SK-N-DZ (cell line): ENCODE data around the gene MMP24OS.

Source experiments
- DNase-seq: peaks from one replicate; pipeline ENCODE4 v3.0.0-alpha.2; 2015; ENCODE audit warnings: low spot score

MMP24OS gene

GRCh38 chr20:35291654-35292503, 14.0 kb upstream of the MMP24OS start, which contains the start of gene FAM83C:
Gene FAM83C, minus strand, starts transcription at chr20:35292425. Its CDS starts 121 bp downstream, at chr20:35292304.
- DNase-seq, result no peak

GRCh38 chr20:35290887-35291417, 13.0 kb upstream of the MMP24OS start:
- DNase-seq, result no peak

- DNase-seq, result no peak
Measured at GRCh38 chr20:35290186-35290886, 12.4 kb upstream of the MMP24OS start.

- DNase-seq, result no peak
Measured at GRCh38 chr20:35288325-35289060, 10.6 kb upstream of the MMP24OS start.

- DNase-seq, result no peak
Measured at GRCh38 chr20:35287509-35288324, 9.8 kb upstream of the MMP24OS start.

GRCh38 chr20:35286899-35287508, 9.1 kb upstream of the MMP24OS start:
- DNase-seq, result no peak

- DNase-seq, result no peak
Measured at GRCh38 chr20:35286077-35286898, 8.4 kb upstream of the MMP24OS start.

- no peak for DNase-seq
Measured at GRCh38 chr20:35285806-35286076, 7.8 kb upstream of the MMP24OS start.

GRCh38 chr20:35284992-35285805, 7.3 kb upstream of the MMP24OS start:
- DNase-seq, result no peak

GRCh38 chr20:35284267-35284991, 6.5 kb upstream of the MMP24OS start, which contains the start of gene EIF6:
Gene EIF6, minus strand, starts transcription at chr20:35284772. Its CDS starts 285 bp downstream, at chr20:35284487.
- DNase-seq, result peak; percentile 94

- DNase-seq, result no peak
Measured at GRCh38 chr20:35283441-35284266, 5.7 kb upstream of the MMP24OS start.

GRCh38 chr20:35281506-35282101, 3.7 kb upstream of the MMP24OS start:
- DNase-seq, result no peak

GRCh38 chr20:35280523-35280922, 2.6 kb upstream of the MMP24OS start:
- no peak for DNase-seq

GRCh38 chr20:35279533-35280174, 1.7 kb upstream of the MMP24OS start:
- DNase-seq, result no peak

GRCh38 chr20:35279040-35279439, 1.1 kb upstream of the MMP24OS start:
- no peak for DNase-seq

GRCh38 chr20:35277127-35277526, 795 bp downstream of the MMP24OS start:
- DNase-seq, result no peak
